K562 (cell line): ENCODE results near the gene RAB5B. TPM values are rescaled to one million over a fixed set of nuclear protein-coding genes. Genes with fewer than 3 reads are reported as not detected.
A peak's percentile ranks its signal among the peaks of the same experiment; 100 is the strongest.

ENCODE experiments used
- ATF1 ChIP-seq, 2 experiments: fragments of 450-650 bp in 1 of 2; IDR thresholded peaks; 2 replicates each; pipeline ENCODE4 v1.6.1; 2016; ENCODE audit warnings: missing compliant biosample characterization in 1 of 2, missing genetic modification characterization in 1 of 2
- CREB1 ChIP-seq, 2 experiments: sonication (generic) in 1 of 2; formaldehyde crosslinking in 1 of 2; IDR thresholded peaks; 2 replicates each; pipeline versions ENCODE4 v1.6.1 to v1.8.0; 2012 to 2022; ENCODE audit warnings: inconsistent platforms in 1 of 2, mild to moderate bottlenecking in 1 of 2, missing genetic modification reagents in 1 of 2, moderate library complexity in 1 of 2
- GATAD2A ChIP-seq: fragments of 450-650 bp; IDR thresholded peaks from 2 replicates; pipeline ENCODE4 v1.6.1; 2017
- HNRNPH1 ChIP-seq: fragments of 200-400 bp; formaldehyde crosslinking; optimal IDR thresholded peaks from 2 replicates; pipeline ENCODE3; 2017; ENCODE audit warnings: low read depth, mild to moderate bottlenecking, low read length, moderate library complexity
- NCOA2 ChIP-seq, 2 experiments: fragments of 450-650 bp; IDR thresholded peaks; 2 replicates each; pipeline ENCODE4 v1.6.1; 2018; ENCODE audit warnings: mild to moderate bottlenecking in 2 of 2, moderate library complexity in 1 of 2; ENCODE audit not compliant: partially characterized antibody in 2 of 2
- POLR2A ChIP-seq: fragments of 450-650 bp; conservative IDR thresholded peaks from 2 replicates; pipeline ENCODE4 v1.6.1; 2016
- RBFOX2 ChIP-seq: fragments of 200-400 bp; formaldehyde crosslinking; IDR thresholded peaks from 2 replicates; pipeline ENCODE4 v1.6.1; 2017; ENCODE audit warnings: low read depth, mild to moderate bottlenecking, low read length, moderate library complexity
- SP2 ChIP-seq: IDR thresholded peaks from 2 replicates; pipeline ENCODE4 v1.6.1; 2011; ENCODE audit warnings: mild to moderate bottlenecking, low read depth, low read length, moderate library complexity; ENCODE audit not compliant: poor library complexity, severe bottlenecking; ENCODE audit errors: extremely low read depth
- TEAD1 ChIP-seq, 2 experiments: fragments of 450-650 bp in 1 of 2; sonication (generic) in 1 of 2; formaldehyde crosslinking; IDR thresholded peaks; 2 replicates each; pipeline versions ENCODE4 v1.4.0 to v1.8.0; 2020 to 2022; ENCODE audit warnings: mild to moderate bottlenecking in 2 of 2, missing genetic modification reagents in 1 of 2
- ZFX ChIP-seq: sonication (generic); formaldehyde crosslinking; IDR thresholded peaks from 2 replicates; pipeline ENCODE4 v1.8.0; 2022; ENCODE audit warnings: mild to moderate bottlenecking, missing genetic modification reagents, moderate library complexity
- ZKSCAN8 ChIP-seq: fragments of 200-800 bp; sonication (Bioruptor generic); IDR thresholded peaks from 2 replicates; pipeline ENCODE4 v1.6.1; 2016; ENCODE audit warnings: missing genetic modification characterization, missing compliant biosample characterization
- ZNF324 ChIP-seq: fragments of 250-450 bp; sonication (Bioruptor Pico); IDR thresholded peaks from 2 replicates; pipeline ENCODE4 v1.4.0; 2020; ENCODE audit warnings: mild to moderate bottlenecking
- ZNF668 ChIP-seq: fragments of 250-450 bp; sonication (Bioruptor Pico); IDR thresholded peaks from 2 replicates; pipeline ENCODE4 v1.8.0; 2022; ENCODE audit warnings: mild to moderate bottlenecking, inconsistent platforms
- ZNF696 ChIP-seq: fragments of 250-450 bp; sonication (Bioruptor Pico); conservative IDR thresholded peaks from 2 replicates; pipeline ENCODE4 v1.4.0; 2020; ENCODE audit warnings: mild to moderate bottlenecking, moderate library complexity
- polyA plus RNA-seq, 8 experiments: library from polyadenylated mRNA; depleted of rRNA in 4 of 8; stranded (reverse) in 5 of 8; unstranded in 3 of 8; fragments of >200 nt; fragmentation: Nextera tagmentation in 2 of 8; fragmentation: Illumina TruSeq in 1 of 8; extraction: Ambion mirVana in 2 of 8; extraction: Trizol in 1 of 8; gene quantifications; 2 replicates each; pipeline versions ENCODE4 v1.2.1 to v1.2.3, GENCODE V29; 2011 to 2014; ENCODE audit warnings: inconsistent platforms in 1 of 8, missing spikeins in 1 of 8
- total RNA-seq, 7 experiments: library from RNA; depleted of rRNA in 6 of 7; stranded (reverse); fragments of >200 nt in 6 of 7; fragmentation: Illumina TruSeq in 2 of 7; extraction: Trizol in 2 of 7; gene quantifications; 2 replicates each; pipeline versions ENCODE4 v1.2.1 to v1.2.3, GENCODE V29; 2011 to 2021; ENCODE audit warnings: low replicate concordance in 1 of 7
- TF ChIP-seq, protein P1 (sequence below): sonication (generic); formaldehyde crosslinking; IDR thresholded peaks from 2 replicates; pipeline ENCODE4 v1.8.1; 2023; ENCODE audit warnings: mild to moderate bottlenecking, missing genetic modification reagents
- TF ChIP-seq, protein P2 (sequence below), 2 experiments: fragments of 450-650 bp in 1 of 2; IDR thresholded peaks; 2 replicates each; pipeline ENCODE4 v1.6.1; 2011 to 2017; ENCODE audit warnings: low read depth in 2 of 2, antibody characterized with exemption in 1 of 2, borderline replicate concordance in 1 of 2, low read length in 1 of 2, mild to moderate bottlenecking in 1 of 2, mixed read lengths in 1 of 2; ENCODE audit not compliant: control insufficient read depth in 1 of 2
- TF ChIP-seq, protein P3 (sequence below): fragments of 450-650 bp; IDR thresholded peaks from 2 replicates; pipeline ENCODE4 v1.6.1; 2017; ENCODE audit warnings: antibody characterized with exemption, mild to moderate bottlenecking

Gene RAB5B
- total and polyA plus RNA-seq, 9 of the 15 experiments (the other 6 are each of a cell fraction or from before 2014, with no cell fraction given), result 6.8 to 73.8 (median 25.2) TPM

DNA sequence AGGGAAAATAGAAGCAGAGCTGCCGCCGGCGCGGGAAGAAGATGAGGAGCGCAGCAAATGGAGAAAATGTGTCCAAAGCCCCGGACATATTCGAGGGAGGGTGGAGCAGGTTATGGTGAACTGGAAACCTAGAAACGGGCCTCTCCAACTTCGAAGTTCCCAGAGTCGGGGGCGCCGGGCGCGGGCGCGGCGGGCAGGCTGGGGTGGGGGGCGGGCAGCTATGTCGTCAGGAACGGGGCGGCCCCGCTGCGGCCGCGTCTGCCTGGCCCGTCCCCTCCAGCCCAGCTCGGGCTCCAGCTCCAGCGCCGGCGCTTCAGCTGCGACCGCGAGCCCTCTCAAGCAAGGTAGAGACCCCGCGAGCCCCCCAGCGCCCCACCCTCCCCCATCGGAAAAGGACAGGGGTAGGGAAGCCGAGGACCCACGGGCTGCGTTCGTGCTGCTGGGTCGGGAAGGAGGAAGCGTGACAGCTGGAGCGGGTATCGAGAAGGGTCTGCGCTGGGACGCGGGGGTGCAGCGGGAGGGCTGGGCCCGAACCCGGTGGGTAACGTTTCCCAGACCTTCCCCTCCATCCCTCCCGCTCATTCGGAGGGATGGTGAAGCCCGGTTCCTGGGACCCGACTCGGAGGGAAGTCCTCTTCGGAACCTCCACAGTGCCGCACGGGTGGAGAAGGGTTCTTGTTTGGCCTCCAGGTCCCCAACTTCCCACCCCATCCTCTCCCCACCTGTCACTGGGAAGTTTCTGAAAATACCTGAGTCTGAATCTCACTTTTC lies 41.9 kb upstream of the RAB5B start (continued):
- TF ChIP-seq ZNF668 (CRISPR knock-in tag) (no peak), TEAD1 (CRISPR knock-in tag; IDR thresholded peaks at IDR 0.05) (no peak), ZNF324 (CRISPR knock-in tag) (no peak), ZNF696 (CRISPR knock-in tag) (no peak), ZFX (CRISPR knock-in tag) (peak; percentile 43; the same call in 1 of the 2 replicates), ATF1 (CRISPR knock-in tag; IDR thresholded peaks at IDR 0.05) (no peak), ATF1 (tag; IDR thresholded peaks at IDR 0.05) (0 out of 2 replicates have a peak, but pooled peaks have one; percentile 20), GATAD2A (0 out of 2 replicates have a peak, but pooled peaks have one; percentile 41), ZKSCAN8 (CRISPR knock-in tag) (no peak), RBFOX2 (peak; percentile 41; the same call in 1 of the 2 replicates), SP2 (no peak), NCOA2 (IDR thresholded peaks at IDR 0.05; ENCODE audit: partially characterized antibody in 2 of 2) (no peak), HNRNPH1 (no peak), POLR2A (no peak), CREB1 (IDR thresholded peaks at IDR 0.05) (peak; percentile 23; the same call in 1 of the 2 replicates), CREB1 (CRISPR knock-in tag; IDR thresholded peaks at IDR 0.05) (no peak)
- TF ChIP-seq, protein P1, sequence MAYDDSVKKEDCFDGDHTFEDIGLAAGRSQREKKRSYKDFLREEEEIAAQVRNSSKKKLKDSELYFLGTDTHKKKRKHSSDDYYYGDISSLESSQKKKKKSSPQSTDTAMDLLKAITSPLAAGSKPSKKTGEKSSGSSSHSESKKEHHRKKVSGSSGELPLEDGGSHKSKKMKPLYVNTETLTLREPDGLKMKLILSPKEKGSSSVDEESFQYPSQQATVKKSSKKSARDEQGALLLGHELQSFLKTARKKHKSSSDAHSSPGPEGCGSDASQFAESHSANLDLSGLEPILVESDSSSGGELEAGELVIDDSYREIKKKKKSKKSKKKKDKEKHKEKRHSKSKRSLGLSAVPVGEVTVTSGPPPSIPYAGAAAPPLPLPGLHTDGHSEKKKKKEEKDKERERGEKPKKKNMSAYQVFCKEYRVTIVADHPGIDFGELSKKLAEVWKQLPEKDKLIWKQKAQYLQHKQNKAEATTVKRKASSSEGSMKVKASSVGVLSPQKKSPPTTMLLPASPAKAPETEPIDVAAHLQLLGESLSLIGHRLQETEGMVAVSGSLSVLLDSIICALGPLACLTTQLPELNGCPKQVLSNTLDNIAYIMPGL (CRISPR knock-in tag), result no peak
- TF ChIP-seq, protein P2, sequence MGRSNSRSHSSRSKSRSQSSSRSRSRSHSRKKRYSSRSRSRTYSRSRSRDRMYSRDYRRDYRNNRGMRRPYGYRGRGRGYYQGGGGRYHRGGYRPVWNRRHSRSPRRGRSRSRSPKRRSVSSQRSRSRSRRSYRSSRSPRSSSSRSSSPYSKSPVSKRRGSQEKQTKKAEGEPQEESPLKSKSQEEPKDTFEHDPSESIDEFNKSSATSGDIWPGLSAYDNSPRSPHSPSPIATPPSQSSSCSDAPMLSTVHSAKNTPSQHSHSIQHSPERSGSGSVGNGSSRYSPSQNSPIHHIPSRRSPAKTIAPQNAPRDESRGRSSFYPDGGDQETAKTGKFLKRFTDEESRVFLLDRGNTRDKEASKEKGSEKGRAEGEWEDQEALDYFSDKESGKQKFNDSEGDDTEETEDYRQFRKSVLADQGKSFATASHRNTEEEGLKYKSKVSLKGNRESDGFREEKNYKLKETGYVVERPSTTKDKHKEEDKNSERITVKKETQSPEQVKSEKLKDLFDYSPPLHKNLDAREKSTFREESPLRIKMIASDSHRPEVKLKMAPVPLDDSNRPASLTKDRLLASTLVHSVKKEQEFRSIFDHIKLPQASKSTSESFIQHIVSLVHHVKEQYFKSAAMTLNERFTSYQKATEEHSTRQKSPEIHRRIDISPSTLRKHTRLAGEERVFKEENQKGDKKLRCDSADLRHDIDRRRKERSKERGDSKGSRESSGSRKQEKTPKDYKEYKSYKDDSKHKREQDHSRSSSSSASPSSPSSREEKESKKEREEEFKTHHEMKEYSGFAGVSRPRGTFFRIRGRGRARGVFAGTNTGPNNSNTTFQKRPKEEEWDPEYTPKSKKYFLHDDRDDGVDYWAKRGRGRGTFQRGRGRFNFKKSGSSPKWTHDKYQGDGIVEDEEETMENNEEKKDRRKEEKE (IDR thresholded peaks at IDR 0.05; ENCODE audit: borderline replicate concordance in 1 of 2, control insufficient read depth in 1 of 2, low read depth in 2 of 2, low read length in 1 of 2), result no peak
- TF ChIP-seq, protein P3, sequence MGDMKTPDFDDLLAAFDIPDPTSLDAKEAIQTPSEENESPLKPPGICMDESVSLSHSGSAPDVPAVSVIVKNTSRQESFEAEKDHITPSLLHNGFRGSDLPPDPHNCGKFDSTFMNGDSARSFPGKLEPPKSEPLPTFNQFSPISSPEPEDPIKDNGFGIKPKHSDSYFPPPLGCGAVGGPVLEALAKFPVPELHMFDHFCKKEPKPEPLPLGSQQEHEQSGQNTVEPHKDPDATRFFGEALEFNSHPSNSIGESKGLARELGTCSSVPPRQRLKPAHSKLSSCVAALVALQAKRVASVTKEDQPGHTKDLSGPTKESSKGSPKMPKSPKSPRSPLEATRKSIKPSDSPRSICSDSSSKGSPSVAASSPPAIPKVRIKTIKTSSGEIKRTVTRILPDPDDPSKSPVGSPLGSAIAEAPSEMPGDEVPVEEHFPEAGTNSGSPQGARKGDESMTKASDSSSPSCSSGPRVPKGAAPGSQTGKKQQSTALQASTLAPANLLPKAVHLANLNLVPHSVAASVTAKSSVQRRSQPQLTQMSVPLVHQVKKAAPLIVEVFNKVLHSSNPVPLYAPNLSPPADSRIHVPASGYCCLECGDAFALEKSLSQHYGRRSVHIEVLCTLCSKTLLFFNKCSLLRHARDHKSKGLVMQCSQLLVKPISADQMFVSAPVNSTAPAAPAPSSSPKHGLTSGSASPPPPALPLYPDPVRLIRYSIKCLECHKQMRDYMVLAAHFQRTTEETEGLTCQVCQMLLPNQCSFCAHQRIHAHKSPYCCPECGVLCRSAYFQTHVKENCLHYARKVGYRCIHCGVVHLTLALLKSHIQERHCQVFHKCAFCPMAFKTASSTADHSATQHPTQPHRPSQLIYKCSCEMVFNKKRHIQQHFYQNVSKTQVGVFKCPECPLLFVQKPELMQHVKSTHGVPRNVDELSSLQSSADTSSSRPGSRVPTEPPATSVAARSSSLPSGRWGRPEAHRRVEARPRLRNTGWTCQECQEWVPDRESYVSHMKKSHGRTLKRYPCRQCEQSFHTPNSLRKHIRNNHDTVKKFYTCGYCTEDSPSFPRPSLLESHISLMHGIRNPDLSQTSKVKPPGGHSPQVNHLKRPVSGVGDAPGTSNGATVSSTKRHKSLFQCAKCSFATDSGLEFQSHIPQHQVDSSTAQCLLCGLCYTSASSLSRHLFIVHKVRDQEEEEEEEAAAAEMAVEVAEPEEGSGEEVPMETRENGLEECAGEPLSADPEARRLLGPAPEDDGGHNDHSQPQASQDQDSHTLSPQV, result no peak
